Skeletal muscle tissue (tissue), 5 donors: Measurements from ENCODE around the gene DPP10. TPM values are rescaled to one million over a fixed set of nuclear protein-coding genes. Genes with fewer than 3 reads are reported as not detected.

Experiments used
- H3K27ac ChIP-seq: one replicate; pipeline ENCODE4 v1.7.0; 2013; ENCODE audit warnings: mild to moderate bottlenecking, low read depth, low read length, inconsistent platforms
- H3K27me3 ChIP-seq, 3 donors: one replicate each; pipeline ENCODE4 v1.7.0; 2013; ENCODE audit warnings: low read length in 3 of 3; ENCODE audit not compliant: control insufficient read depth in 3 of 3, insufficient read depth in 3 of 3
- H3K36me3 ChIP-seq, 3 donors: one replicate each; pipeline ENCODE4 v1.7.0; 2013; ENCODE audit warnings: low read length in 3 of 3; ENCODE audit not compliant: control insufficient read depth in 3 of 3, insufficient read depth in 3 of 3
- H3K4me1 ChIP-seq, 3 donors: one replicate each; pipeline ENCODE4 v1.7.0; 2013; ENCODE audit warnings: low read length in 3 of 3, mild to moderate bottlenecking in 3 of 3; ENCODE audit not compliant: control insufficient read depth in 3 of 3, insufficient read depth in 3 of 3
- H3K4me3 ChIP-seq, 3 donors: one replicate each; pipeline ENCODE4 v1.7.0; 2013; ENCODE audit warnings: low read length in 3 of 3
- H3K9ac ChIP-seq, 3 donors: one replicate each; pipeline ENCODE4 v1.7.0; 2013; ENCODE audit warnings: low read length in 3 of 3, mild to moderate bottlenecking in 3 of 3, moderate library complexity in 2 of 3, low read depth in 1 of 3
- H3K9me3 ChIP-seq, 3 donors: one replicate each; pipeline ENCODE4 v1.7.0; 2013; ENCODE audit warnings: low read length in 3 of 3; ENCODE audit not compliant: control insufficient read depth in 3 of 3
- small RNA-seq: library from RNA; depleted of rRNA; stranded (forward); fragments of <200 nt; gene quantifications from one replicate; pipeline ENCODE3, GENCODE V24; 2014
- total RNA-seq: library from RNA; depleted of rRNA; stranded (reverse); fragments of >200 nt; gene quantifications from one replicate; pipeline ENCODE4 v1.2.3, GENCODE V29; 2014
- donor health status: Osteomylitis.

Gene DPP10
- total RNA-seq, 1 donor from 2014 or later: 1.0 TPM

GRCh38 chr2:115838539-115838938 is 1396.1 kb downstream of the DPP10 start:
- no peaks in the 10 kb centered on the region for H3K36me3 ChIP-seq
- no peaks in the 10 kb centered on the region for H3K27me3 ChIP-seq
- H3K4me1 ChIP-seq: no peaks in the 10 kb centered on the region
- no peaks in the 10 kb centered on the region for H3K9me3 ChIP-seq
- no peak overlapping the region for H3K9ac ChIP-seq
- no peak overlapping the region for H3K4me3 ChIP-seq
- no peak overlapping the region for H3K27ac ChIP-seq

GRCh38 chr2:115842306-115842705 is 1399.9 kb downstream of the DPP10 start:
- Histone ChIP-seq H3K4me1 (no peaks in the 10 kb centered on the region), H3K4me3 (no peak overlapping the region), H3K36me3 (no peaks in the 10 kb centered on the region), H3K9me3 (no peaks in the 10 kb centered on the region), H3K27ac (no peak overlapping the region), H3K27me3 (no peaks in the 10 kb centered on the region), H3K9ac (no peak overlapping the region)

- no peaks in the 10 kb centered on the region for H3K36me3 ChIP-seq
- no peak overlapping the region for H3K9ac ChIP-seq
- H3K4me3 ChIP-seq: no peak overlapping the region
- no peaks in the 10 kb centered on the region for H3K27me3 ChIP-seq
- H3K9me3 ChIP-seq: no peaks in the 10 kb centered on the region
- no peak overlapping the region for H3K27ac ChIP-seq
- no peaks in the 10 kb centered on the region for H3K4me1 ChIP-seq
Measured at GRCh38 chr2:115848192-115848591, 1405.8 kb downstream of the DPP10 start.

GRCh38 chr2:115867024-115867423 is 1424.6 kb downstream of the DPP10 start:
- Histone ChIP-seq H3K9ac (no peak overlapping the region), H3K27me3 (no peaks in the 10 kb centered on the region), H3K36me3 (no peaks in the 10 kb centered on the region), H3K9me3 (no peaks in the 10 kb centered on the region), H3K4me3 (no peak overlapping the region), H3K27ac (no peak overlapping the region), H3K4me1 (no peaks in the 10 kb centered on the region)

GRCh38 chr2:115874427-115874826 is 1432.0 kb downstream of the DPP10 start:
- H3K4me3 ChIP-seq: no peak overlapping the region
- H3K9me3 ChIP-seq: no peaks in the 10 kb centered on the region
- no peaks in the 10 kb centered on the region for H3K36me3 ChIP-seq

GRCh38 chr2:115880558-115880957 is 1438.1 kb downstream of the DPP10 start:
- no peaks in the 10 kb centered on the region for H3K36me3 ChIP-seq
- H3K9ac ChIP-seq: no peak overlapping the region
- H3K9me3 ChIP-seq: no peaks in the 10 kb centered on the region
- no peaks in the 10 kb centered on the region for H3K27me3 ChIP-seq
- no peak overlapping the region for H3K27ac ChIP-seq
- H3K4me1 ChIP-seq: no peaks in the 10 kb centered on the region
- no peak overlapping the region for H3K4me3 ChIP-seq

More at GRCh38 chr2:115874427-115874826, 1432.0 kb downstream of the DPP10 start:
- Histone ChIP-seq H3K9ac (no peak overlapping the region), H3K27ac (no peak overlapping the region), H3K27me3 (no peaks in the 10 kb centered on the region), H3K4me1 (no peaks in the 10 kb centered on the region)

GRCh38 chr2:115887209-115887776 is 1444.9 kb downstream of the DPP10 start:
- H3K9ac ChIP-seq: no peak overlapping the region
- no peaks in the 10 kb centered on the region for H3K9me3 ChIP-seq
- no peaks in the 10 kb centered on the region for H3K27me3 ChIP-seq
- H3K27ac ChIP-seq: no peak overlapping the region
- no peak overlapping the region for H3K4me3 ChIP-seq
- no peaks in the 10 kb centered on the region for H3K4me1 ChIP-seq
- no peaks in the 10 kb centered on the region for H3K36me3 ChIP-seq

Small RNA genes within 50 kb of the gene (small RNA-seq; reads per million reads assigned to genes)
- gene RNU2-41P: 0.67 reads per million, percentile 70 among the genes with 10 or more reads in this experiment
